Tibial artery (tissue), 4 donors: ENCODE data around the gene NR2E3.

ENCODE experiments used
- DNase-seq, 2 donors: peaks; one replicate each; pipeline ENCODE4 v3.0.0-alpha.2; 2019
- H3K27ac ChIP-seq, 2 donors: fragments of 200-600 bp; sonication (generic) in 1 of 2; 1 replicate in 1 of 2; 2 replicates in 1 of 2; pipeline ENCODE4 v1.5.1; 2018 to 2019; ENCODE audit warnings: mild to moderate bottlenecking in 1 of 2
- H3K27me3 ChIP-seq, 2 donors: fragments of 200-600 bp; sonication (generic) in 1 of 2; one replicate each; pipeline versions ENCODE4 v1.5.1 to v1.6.0; 2016 to 2019
- H3K36me3 ChIP-seq, 3 donors: fragments of 200-600 bp; sonication (generic) in 2 of 3; one replicate each; pipeline ENCODE4 v1.5.1; 2016 to 2019; ENCODE audit warnings: mild to moderate bottlenecking in 2 of 3
- H3K4me1 ChIP-seq, 4 donors: fragments of 200-600 bp; sonication (generic) in 2 of 4; 1 replicate in 3 of 4; 2 replicates in 1 of 4; pipeline ENCODE4 v1.5.1; 2016 to 2019
- H3K4me3 ChIP-seq, 2 donors: fragments of 200-600 bp; sonication (generic) in 1 of 2; 1 replicate in 1 of 2; 2 replicates in 1 of 2; pipeline ENCODE4 v1.5.1; 2018 to 2019; ENCODE audit warnings: mild to moderate bottlenecking in 2 of 2
- H3K9me3 ChIP-seq, 3 donors: fragments of 200-600 bp; sonication (generic) in 1 of 3; one replicate each; pipeline ENCODE4 v1.5.1; 2016 to 2019
- intact Hi-C: fragments of 100-400 bp; cut with DNase I; formaldehyde crosslinking; loops from one replicate; pipeline ENCODE4 v1.15.0; 2023; ENCODE audit warnings: low total_unique reads
- TF ChIP-seq, protein P1 (sequence below), 2 experiments: fragments of 200-600 bp in 1 of 2; fragments of 450-650 bp in 1 of 2; IDR thresholded peaks; one replicate each; pipeline ENCODE4 v1.5.1; 2017 to 2019; ENCODE audit warnings: antibody characterized with exemption in 2 of 2, mild to moderate bottlenecking in 1 of 2, moderate library complexity in 1 of 2

Gene NR2E3

GRCh38 chr15:71807691-71808091, 2.7 kb upstream of the NR2E3 start:
- TF ChIP-seq, protein P1, sequence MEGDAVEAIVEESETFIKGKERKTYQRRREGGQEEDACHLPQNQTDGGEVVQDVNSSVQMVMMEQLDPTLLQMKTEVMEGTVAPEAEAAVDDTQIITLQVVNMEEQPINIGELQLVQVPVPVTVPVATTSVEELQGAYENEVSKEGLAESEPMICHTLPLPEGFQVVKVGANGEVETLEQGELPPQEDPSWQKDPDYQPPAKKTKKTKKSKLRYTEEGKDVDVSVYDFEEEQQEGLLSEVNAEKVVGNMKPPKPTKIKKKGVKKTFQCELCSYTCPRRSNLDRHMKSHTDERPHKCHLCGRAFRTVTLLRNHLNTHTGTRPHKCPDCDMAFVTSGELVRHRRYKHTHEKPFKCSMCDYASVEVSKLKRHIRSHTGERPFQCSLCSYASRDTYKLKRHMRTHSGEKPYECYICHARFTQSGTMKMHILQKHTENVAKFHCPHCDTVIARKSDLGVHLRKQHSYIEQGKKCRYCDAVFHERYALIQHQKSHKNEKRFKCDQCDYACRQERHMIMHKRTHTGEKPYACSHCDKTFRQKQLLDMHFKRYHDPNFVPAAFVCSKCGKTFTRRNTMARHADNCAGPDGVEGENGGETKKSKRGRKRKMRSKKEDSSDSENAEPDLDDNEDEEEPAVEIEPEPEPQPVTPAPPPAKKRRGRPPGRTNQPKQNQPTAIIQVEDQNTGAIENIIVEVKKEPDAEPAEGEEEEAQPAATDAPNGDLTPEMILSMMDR (IDR thresholded peaks at IDR 0.05) = no peak
- H3K4me3 ChIP-seq = no peak overlapping the region
- no peaks in the 10 kb centered on the region for H3K36me3 ChIP-seq
- no peaks in the 10 kb centered on the region for H3K27me3 ChIP-seq
- peaks cover 0 to 20% (median 17%) of the 10 kb centered on the region in 4 donors for H3K4me1 ChIP-seq
- no peak for DNase-seq
- intact Hi-C loops = loop anchor here (10.0 kb wide), 2 partner anchors 347 to 363 kb away; no protein-coding TSS in a partner anchor
- no peak overlapping the region for H3K27ac ChIP-seq
- no peaks in the 10 kb centered on the region for H3K9me3 ChIP-seq

GRCh38 chr15:71808311-71809020, 1.9 kb upstream of the NR2E3 start:
- Histone ChIP-seq H3K27me3 (no peaks in the 10 kb centered on the region), H3K4me3 (no peak overlapping the region), H3K9me3 (no peaks in the 10 kb centered on the region), H3K4me1 (peaks cover 0 to 20% (median 17%) of the 10 kb centered on the region in 4 donors), H3K27ac (no peak overlapping the region), H3K36me3 (no peaks in the 10 kb centered on the region)
- TF ChIP-seq, protein P1 (IDR thresholded peaks at IDR 0.05) = no peak
- no peak for DNase-seq
- intact Hi-C loops = loop anchor here (10.0 kb wide), 2 partner anchors 346 to 364 kb away; no protein-coding TSS in a partner anchor

DNA sequence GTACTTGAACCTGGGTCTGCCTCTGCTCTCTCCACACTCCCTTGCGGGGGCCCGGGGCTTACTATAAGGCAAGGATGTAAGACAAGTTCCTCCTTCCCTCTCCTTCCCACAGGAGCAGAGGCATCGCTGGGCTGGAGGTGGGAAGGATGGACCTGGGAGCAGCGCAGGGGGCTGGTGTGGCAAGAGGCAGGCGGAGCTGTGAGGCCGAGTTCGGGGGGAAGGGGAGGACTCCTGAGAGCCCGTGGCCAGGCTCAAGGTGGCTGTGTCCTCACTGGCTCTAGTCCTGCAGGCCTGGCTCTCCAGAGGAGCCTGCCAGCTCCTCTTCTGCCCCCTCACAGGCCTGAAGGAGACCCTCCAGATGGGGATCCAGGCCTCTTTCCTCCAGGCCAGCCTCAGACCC, 1.0 kb upstream of the NR2E3 start:
- intact Hi-C loops = loop anchor here (10.0 kb wide), 2 partner anchors 345 to 365 kb away; no protein-coding TSS in a partner anchor
- TF ChIP-seq, protein P1 (IDR thresholded peaks at IDR 0.05) = no peak

DNA sequence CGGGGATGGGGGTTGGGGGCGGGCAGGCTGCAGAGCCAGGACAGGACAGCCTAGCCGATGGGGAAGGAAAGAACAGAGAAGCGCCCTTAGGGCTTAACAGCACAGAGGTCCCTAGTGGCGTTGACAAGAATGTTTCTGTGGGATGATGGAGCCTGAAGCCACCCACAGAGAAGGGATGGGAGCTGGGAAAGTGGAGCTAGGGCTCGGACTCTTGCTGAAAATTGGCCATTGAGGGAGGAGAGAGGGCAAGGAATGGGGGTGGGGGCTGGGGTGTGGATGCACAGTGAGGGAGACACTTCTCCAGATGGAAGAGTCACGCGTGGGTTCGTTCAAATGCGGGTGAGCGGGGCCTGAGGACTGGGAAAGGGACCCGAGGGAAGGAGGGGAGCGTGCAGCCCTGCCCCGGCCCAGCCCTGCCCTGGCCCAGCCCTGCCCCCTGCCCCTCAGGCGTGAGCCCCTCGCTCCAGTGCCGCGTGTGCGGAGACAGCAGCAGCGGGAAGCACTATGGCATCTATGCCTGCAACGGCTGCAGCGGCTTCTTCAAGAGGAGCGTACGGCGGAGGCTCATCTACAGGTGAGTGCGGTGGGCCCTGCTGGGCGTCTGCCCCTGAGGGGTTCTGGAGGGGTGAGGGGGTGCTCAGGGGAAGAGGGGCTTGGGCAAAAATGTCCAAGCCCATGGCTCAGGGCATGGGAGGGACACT, 832 bp downstream of the NR2E3 start:
- no peaks in the 10 kb centered on the region for H3K27me3 ChIP-seq
- DNase-seq = no peak
- intact Hi-C loops = no loop called here

More for the DNA sequence above, 1.0 kb upstream of the NR2E3 start:
- Histone ChIP-seq H3K9me3 (no peaks in the 10 kb centered on the region), H3K4me1 (peaks cover 0 to 20% (median 17%) of the 10 kb centered on the region in 4 donors), H3K27me3 (no peaks in the 10 kb centered on the region), H3K27ac (no peak overlapping the region), H3K36me3 (no peaks in the 10 kb centered on the region), H3K4me3 (no peak overlapping the region)
- DNase-seq = no peak

More for the DNA sequence above, 832 bp downstream of the NR2E3 start:
- TF ChIP-seq, protein P1 (IDR thresholded peaks at IDR 0.05) = no peak
- Histone ChIP-seq H3K36me3 (no peaks in the 10 kb centered on the region), H3K9me3 (no peaks in the 10 kb centered on the region), H3K4me1 (peaks cover 0 to 20% (median 17%) of the 10 kb centered on the region in 4 donors), H3K27ac (no peak overlapping the region), H3K4me3 (no peak overlapping the region)
